GM10266 (cell line): ENCODE measurements around the gene ELMO1.

Experiments used
- DNase-seq: peaks from one replicate; pipeline ENCODE4 v3.0.0; 2012; ENCODE audit errors: extremely low spot score
- TF ChIP-seq, protein P1 (sequence below): IDR thresholded peaks from 2 replicates; pipeline ENCODE4 v1.5.1; 2012; ENCODE audit warnings: mild to moderate bottlenecking, low read depth; ENCODE audit not compliant: control insufficient read depth, insufficient read depth; ENCODE audit errors: missing control alignments

ELMO1 gene

DNA sequence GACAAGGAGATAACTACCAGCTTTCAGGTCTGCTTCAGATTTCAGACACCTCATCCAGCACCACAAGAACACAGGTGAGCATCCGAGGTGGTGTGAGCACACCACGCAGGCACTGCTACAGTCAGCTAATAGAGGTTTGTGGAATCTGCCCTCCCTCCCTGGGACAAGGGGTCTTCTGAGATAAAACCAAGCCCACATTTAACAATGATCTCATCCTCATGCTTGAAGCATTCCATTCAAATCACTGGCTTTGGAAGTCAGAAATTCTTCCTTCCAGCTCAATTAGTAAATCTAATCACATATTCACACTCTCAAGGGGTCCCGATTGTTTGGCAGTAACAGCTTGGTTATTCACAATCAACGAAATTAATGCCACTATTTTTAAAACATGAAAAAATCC is 331.4 kb downstream of the ELMO1 start:
- no peak for DNase-seq
- TF ChIP-seq, protein P1, sequence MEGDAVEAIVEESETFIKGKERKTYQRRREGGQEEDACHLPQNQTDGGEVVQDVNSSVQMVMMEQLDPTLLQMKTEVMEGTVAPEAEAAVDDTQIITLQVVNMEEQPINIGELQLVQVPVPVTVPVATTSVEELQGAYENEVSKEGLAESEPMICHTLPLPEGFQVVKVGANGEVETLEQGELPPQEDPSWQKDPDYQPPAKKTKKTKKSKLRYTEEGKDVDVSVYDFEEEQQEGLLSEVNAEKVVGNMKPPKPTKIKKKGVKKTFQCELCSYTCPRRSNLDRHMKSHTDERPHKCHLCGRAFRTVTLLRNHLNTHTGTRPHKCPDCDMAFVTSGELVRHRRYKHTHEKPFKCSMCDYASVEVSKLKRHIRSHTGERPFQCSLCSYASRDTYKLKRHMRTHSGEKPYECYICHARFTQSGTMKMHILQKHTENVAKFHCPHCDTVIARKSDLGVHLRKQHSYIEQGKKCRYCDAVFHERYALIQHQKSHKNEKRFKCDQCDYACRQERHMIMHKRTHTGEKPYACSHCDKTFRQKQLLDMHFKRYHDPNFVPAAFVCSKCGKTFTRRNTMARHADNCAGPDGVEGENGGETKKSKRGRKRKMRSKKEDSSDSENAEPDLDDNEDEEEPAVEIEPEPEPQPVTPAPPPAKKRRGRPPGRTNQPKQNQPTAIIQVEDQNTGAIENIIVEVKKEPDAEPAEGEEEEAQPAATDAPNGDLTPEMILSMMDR: no peak

GRCh38 chr7:37116093-37116701 is 332.5 kb downstream of the ELMO1 start:
- TF ChIP-seq, protein P1: no peak
- DNase-seq: no peak

DNA sequence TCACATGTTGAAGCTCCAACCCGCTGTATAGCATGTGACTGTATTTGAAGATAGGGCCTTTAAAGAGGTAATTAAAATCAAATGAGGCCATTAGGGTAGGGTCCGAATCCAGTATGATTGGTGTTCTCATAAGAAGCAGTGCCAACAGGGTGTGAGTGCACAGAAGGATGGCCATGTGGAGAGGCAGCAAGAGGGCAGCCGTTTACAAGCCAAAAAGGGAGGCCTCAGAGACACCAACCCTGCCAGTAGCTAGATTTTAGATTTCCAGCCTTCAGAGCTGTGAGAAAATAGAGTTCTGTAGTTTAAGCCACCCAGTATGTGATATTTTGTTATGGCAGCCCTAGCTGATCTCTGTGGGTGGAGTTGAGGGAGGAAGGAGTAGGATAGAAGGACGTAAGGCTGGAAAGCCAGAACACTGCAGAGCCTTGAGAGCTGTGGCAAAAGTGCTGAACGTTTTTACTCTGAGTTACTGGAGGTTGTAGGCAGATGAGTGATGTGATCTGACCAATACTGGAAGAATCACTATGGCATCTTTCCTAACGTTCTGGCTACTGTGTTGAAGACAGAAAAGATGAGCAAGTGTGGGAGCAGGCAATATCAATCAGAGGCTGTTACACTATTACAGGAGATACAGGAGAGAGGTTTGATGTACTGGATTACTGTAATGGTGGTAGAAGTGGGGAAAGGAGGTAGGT is 334.9 kb downstream of the ELMO1 start:
- DNase-seq: no peak
- TF ChIP-seq, protein P1: no peak

DNA sequence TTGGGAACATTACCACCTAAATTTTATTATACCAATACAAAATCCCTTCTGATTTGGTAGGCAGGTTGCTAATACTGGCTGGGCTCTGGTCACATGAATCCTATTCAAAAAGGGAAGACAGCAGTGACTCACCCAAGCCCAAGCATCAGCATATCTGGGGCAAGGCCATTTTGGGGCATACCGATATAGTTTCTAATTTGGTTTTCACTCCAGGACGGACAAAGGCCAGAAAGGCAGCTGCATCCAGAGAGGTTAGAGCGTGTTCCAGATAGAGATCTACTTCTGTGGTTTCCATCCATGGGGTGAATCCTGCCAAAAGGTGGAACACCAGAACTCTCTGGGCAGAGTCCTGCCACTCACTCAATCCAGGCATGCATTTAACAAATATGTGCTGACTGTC is 335.8 kb downstream of the ELMO1 start:
- TF ChIP-seq, protein P1: no peak
- no peak for DNase-seq

DNA sequence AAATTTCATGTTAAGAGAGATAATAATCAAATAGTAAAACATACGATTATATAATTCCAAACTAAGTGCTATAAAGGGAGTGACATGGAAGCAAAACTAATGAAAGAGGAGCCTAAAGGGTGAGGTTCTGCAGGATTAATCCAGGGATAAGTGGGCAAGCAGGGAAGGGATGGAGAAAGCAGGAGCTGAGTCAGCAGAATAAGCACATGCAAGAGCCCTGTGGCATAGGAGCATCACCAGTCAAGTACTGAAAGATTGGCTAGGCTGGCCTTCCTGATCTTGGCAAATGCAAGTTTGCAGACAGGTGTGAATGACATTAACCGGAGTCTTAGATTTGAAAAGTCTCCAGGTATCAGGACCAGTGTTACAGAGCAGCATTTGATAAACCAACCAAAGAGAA is 336.4 kb downstream of the ELMO1 start:
- DNase-seq: no peak
- TF ChIP-seq, protein P1: no peak

DNA sequence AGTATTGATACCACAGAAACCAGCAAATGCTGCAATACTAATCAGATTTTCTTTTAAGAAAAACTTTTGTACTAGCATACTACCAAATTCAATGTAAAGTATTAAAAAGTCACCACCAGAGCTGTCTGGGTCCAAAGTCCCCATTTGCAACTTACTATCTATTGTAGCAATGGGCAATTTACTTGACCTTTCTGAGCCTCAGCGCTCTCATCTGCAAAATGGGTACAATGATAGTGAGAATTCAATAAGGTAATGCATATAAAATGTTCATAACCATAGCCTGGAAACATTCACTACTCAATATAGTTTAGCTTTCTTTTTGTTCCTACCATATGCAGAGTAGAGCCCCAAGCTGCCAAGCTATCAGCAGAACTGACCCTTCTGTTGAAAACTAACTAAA is 337.2 kb downstream of the ELMO1 start:
- DNase-seq: no peak
- TF ChIP-seq, protein P1: no peak

DNA sequence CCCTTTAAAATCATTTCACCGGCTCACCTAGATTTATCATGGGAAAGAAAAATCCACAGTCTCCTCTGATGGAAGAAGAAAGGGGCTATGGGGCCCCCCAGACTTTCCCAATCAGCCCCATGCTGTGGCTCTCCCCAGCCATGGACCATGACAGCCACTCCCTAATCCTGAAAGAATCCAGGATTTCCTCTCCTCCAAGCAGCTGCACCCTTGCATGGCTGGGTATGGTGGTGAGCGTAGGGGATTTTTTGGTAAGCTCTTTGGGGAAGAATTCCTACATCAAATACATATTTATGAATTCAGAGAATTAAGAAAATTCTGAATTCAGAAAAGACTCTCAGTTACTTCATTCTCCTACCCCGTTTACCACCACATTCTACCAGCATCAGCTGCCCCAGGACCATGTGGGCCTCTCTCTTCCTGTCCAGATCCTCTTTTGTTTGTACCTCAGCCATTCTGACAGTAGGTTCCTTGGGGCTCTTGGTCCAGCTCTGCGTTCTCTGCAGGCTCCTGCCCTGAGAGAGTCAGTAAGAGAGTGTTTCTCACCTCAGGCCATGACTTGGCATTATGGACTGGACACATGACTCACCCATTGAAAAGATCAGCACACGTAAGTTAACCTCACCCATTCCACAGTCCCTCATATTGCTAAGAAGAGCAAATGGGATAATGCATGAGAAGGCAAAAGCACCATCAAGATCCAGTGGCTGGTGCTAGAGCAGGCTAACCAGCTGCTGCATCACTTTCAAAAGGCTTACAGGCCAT is 337.8 kb downstream of the ELMO1 start:
- no peak for DNase-seq
- TF ChIP-seq, protein P1: no peak
